Prostate gland (tissue), 2 donors: ENCODE measurements around the gene TNFSF9. TPM values are rescaled to one million over a fixed set of nuclear protein-coding genes. Genes with fewer than 3 reads are reported as not detected.
"Not testable (repeated sequence)": the region's sequence is repeated elsewhere in the genome, so short reads cannot be mapped to it uniquely, and the experiment has no call there.

Source experiments
- DNase-seq: peaks from one replicate; pipeline ENCODE4 v3.0.0-alpha.2; 2019; ENCODE audit warnings: low spot score
- H3K27ac ChIP-seq, 2 donors: fragments of 200-600 bp; sonication (generic); 2 replicates each; pipeline ENCODE4 v1.5.1; 2017 to 2019
- H3K27me3 ChIP-seq: fragments of 200-600 bp; sonication (generic); replicated peaks from 2 replicates; pipeline ENCODE4 v1.5.1; 2019; ENCODE audit not compliant: insufficient read depth
- H3K36me3 ChIP-seq, 2 donors: fragments of 200-600 bp; sonication (generic); 1 replicate in 1 of 2; 2 replicates in 1 of 2; pipeline versions ENCODE4 v1.5.1 to v1.8.1; 2017 to 2019
- H3K4me1 ChIP-seq: fragments of 200-600 bp; sonication (generic); replicated peaks from 2 replicates; pipeline ENCODE4 v1.5.1; 2019
- H3K4me3 ChIP-seq, 2 donors: fragments of 200-600 bp; sonication (generic); 2 replicates each; pipeline ENCODE4 v1.5.1; 2017 to 2019
- H3K9me3 ChIP-seq: fragments of 200-600 bp; sonication (generic); 2 replicates; pipeline ENCODE4 v1.5.1; 2017
- CTCF ChIP-seq, 4 experiments: fragments of 200-600 bp in 2 of 4; fragments of 450-650 bp in 2 of 4; sonication (generic) in 2 of 4; IDR thresholded peaks; 1 replicate in 3 of 4; 2 replicates in 1 of 4; pipeline ENCODE4 v1.5.1; 2016 to 2019; ENCODE audit warnings: antibody characterized with exemption in 4 of 4, mild to moderate bottlenecking in 2 of 4, moderate library complexity in 2 of 4
- POLR2A ChIP-seq: fragments of 450-650 bp; IDR thresholded peaks from one replicate; pipeline ENCODE4 v1.6.1; 2016; ENCODE audit warnings: antibody characterized with exemption, mild to moderate bottlenecking
- POLR2AphosphoS5 ChIP-seq: sonication (generic); formaldehyde crosslinking; IDR thresholded peaks from one replicate; pipeline ENCODE4 v1.6.1; 2017; ENCODE audit warnings: antibody characterized with exemption
- WGBS: methylation state at CpG from one replicate; pipeline ENCODE4 v1.1.5; 2018; 5-methylcytosine and 5-hydroxymethylcytosine counted together
- intact Hi-C: fragments of 100-400 bp; cut with DNase I; formaldehyde crosslinking; loops from one replicate; pipeline ENCODE4 v1.14.2; 2022
- total RNA-seq, 2 donors: library from RNA; depleted of rRNA; stranded (reverse); fragments of >200 nt; gene quantifications; one replicate each; pipeline ENCODE4 v1.1.0, GENCODE V29; 2016

TNFSF9 gene
- total RNA-seq, 2 donors from 2014 or later, result 4.5 TPM; not detected in 1

- H3K4me1 ChIP-seq, result peaks cover 4% of the 10 kb centered on the region
- no peaks in the 10 kb centered on the region for H3K9me3 ChIP-seq
- H3K36me3 ChIP-seq, result no peaks in the 10 kb centered on the region
- DNase-seq, result no peak
- TF ChIP-seq POLR2AphosphoS5 (no peak), CTCF (IDR thresholded peaks at IDR 0.05) (no peak)
- H3K27me3 ChIP-seq, result peaks cover 15% of the 10 kb centered on the region
- intact Hi-C loops, result no loop called here
- H3K27ac ChIP-seq, result no peak within 1 kb of the TSS
- peak within 1 kb of the TSS; percentile 16 to 25 for H3K4me3 ChIP-seq
- WGBS, result under 1% methylated on average over 69 of the region's 71 CpGs
Measured at GRCh38 chr19:6501740-6502648, 28.8 kb upstream of the TNFSF9 start, which contains the start of gene TUBB4A. TUBB4A (minus strand) TSS chr19:6502309; CDS start chr19:6502212, 97 bp downstream.

DNA sequence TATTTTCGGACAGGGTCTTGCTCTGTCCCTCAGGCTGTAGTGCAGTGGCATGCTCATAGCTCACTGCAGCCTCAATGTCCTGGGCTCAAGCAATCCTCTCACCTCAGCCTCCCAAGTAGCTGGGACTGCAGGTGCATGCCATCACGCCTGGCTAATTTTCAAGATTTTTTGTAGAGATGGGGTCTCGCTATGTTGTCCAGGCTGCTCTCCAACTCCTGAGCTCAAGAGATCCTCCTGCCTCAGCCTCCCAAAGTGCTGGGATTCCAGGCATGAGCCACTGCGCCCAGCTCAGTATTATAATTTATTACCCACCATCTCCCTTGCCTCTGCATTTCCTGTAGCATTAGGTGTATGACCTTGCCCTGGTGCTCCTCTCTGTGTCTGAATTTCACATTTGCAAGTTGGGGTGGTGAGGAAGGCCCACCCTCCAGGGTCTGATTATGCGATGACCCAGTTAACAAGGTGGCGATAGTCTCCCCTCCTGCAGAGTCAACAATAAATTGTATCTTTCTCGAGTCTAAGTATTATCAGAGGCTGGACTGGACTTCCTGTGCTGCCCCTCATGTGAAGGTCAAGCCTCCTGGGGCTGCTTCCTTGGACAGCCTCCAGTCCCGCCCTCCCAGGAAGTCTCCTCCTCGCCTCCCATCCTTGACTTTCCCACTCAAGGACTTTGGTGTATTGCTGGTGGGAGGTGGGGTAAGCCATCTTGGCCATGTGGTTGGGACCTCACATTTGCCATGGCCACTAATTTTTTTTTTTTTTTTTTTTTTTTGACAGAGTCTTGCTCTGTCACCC lies 27.2 kb upstream of the TNFSF9 start:
- peaks cover 4% of the 10 kb centered on the region for H3K4me1 ChIP-seq
- no peaks in the 10 kb centered on the region for H3K36me3 ChIP-seq
- no peak for TF ChIP-seq CTCF (IDR thresholded peaks at IDR 0.05)
- no peak for TF ChIP-seq POLR2AphosphoS5
- no peak for TF ChIP-seq POLR2A
- 68% methylated on average over 9 of the region's 9 CpGs for WGBS
- no peak overlapping the region for H3K27ac ChIP-seq
- DNase-seq, result no peak
- H3K4me3 ChIP-seq, result no peak overlapping the region
- peaks cover 15% of the 10 kb centered on the region for H3K27me3 ChIP-seq
- intact Hi-C loops, result no loop called here
- no peaks in the 10 kb centered on the region for H3K9me3 ChIP-seq

- DNase-seq, H3K27me3 ChIP-seq, H3K4me1 ChIP-seq, intact Hi-C loops, H3K36me3 ChIP-seq, H3K27ac ChIP-seq, H3K4me3 ChIP-seq, H3K9me3 ChIP-seq: not testable (repeated sequence)
- 84% methylated on average over 9 of the region's 9 CpGs for WGBS
Measured at GRCh38 chr19:6508028-6508771, 22.6 kb upstream of the TNFSF9 start.

DNA sequence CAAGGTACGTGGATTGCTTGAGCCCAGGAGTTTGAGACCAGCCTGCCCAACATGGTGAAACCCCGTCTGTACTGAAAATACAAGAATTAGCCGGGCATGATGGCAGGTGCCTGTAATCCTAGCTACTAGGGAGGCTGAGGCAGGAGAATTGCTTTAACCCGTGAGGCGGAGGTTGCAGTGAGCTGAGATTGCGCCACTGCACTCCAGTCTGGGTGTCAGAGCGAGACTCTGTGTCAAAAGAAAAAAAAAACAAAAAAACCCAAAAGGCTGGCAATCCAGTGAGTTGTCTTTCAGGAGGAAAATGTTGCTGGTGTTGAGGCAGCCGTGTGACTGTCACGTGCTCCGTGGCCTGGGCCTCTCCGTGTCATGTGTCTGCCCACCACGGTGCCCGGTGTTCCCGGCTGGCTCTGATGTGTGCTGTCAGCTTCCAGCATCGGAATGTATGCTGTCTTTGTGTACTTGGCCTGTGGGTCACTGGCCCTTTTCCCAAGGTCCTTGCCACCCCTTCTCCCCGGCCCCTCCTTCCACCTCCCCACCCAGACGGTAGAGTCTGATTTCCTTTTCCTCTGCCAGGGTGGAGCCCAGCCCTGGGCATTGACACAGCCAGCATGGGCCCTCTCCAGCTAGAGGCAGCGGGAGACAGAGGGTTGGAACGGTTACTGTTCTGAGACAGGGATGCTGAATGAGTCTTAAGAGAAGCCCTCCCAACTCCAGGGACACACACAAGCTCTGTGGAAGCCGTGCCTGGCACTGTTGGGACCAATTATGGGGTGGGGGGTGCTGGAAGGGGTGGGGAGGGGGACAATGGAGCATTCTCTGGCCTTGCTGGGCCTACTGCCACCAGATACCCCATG lies 21.5 kb upstream of the TNFSF9 start:
- no peak for DNase-seq
- no peak overlapping the region for H3K4me3 ChIP-seq
- intact Hi-C loops, result no loop called here
- no peaks in the 10 kb centered on the region for H3K36me3 ChIP-seq
- H3K27ac ChIP-seq, result no peak overlapping the region
- WGBS, result 66% methylated on average over 20 of the region's 20 CpGs
- no peaks in the 10 kb centered on the region for H3K4me1 ChIP-seq
- H3K9me3 ChIP-seq, result no peaks in the 10 kb centered on the region
- no peak for TF ChIP-seq POLR2AphosphoS5
- H3K27me3 ChIP-seq, result no peaks in the 10 kb centered on the region

GRCh38 chr19:6510618-6511017 lies 20.2 kb upstream of the TNFSF9 start:
- Histone ChIP-seq H3K4me3 (no peak overlapping the region), H3K27ac (no peak overlapping the region), H3K36me3 (no peaks in the 10 kb centered on the region), H3K27me3 (no peaks in the 10 kb centered on the region), H3K4me1 (no peaks in the 10 kb centered on the region), H3K9me3 (no peaks in the 10 kb centered on the region)
- DNase-seq, result no peak
- 82% methylated on average over 7 of the region's 7 CpGs for WGBS
- intact Hi-C loops, result no loop called here
- TF ChIP-seq CTCF (IDR thresholded peaks at IDR 0.05) (no peak), POLR2AphosphoS5 (no peak), POLR2A (no peak)
